Measurements from ENCODE around the gene PTRHD1. TPM values are rescaled to one million over a fixed set of nuclear protein-coding genes. Genes with fewer than 3 reads are reported as not detected.

PTRHD1 gene
- total and polyA plus RNA-seq, 9 donors, result 14.9 to 68.1 (median 21.1) TPM

GRCh38 chr2:24785671-24786321 is 7.4 kb downstream of the PTRHD1 start:
- H3K27ac ChIP-seq, result no peak overlapping the region
- 94 to 98% (median 94%) methylated on average over 6 of the region's 6 CpGs for WGBS, 3 donors
- TF ChIP-seq CTCF (IDR thresholded peaks at IDR 0.05), result no peak
- TF ChIP-seq EP300 (IDR thresholded peaks at IDR 0.05), result no peak
- no peak for TF ChIP-seq POLR2A (IDR thresholded peaks at IDR 0.05)

GRCh38 chr2:24783641-24784040 is 9.6 kb downstream of the PTRHD1 start:
- intact Hi-C loops (cut with DNase I), result no loop called here
- WGBS, 3 donors, result 85 to 89% (median 87%) methylated on average over 3 of the region's 3 CpGs
- Histone ChIP-seq H3K4me1 (ENCODE audit: insufficient read depth) (no peaks in the 10 kb centered on the region), H3K9me3 (no peaks in the 10 kb centered on the region), H3K4me3 (no peak overlapping the region), H3K36me3 (no peaks in the 10 kb centered on the region), H3K27ac (no peak overlapping the region), H3K27me3 (no peaks in the 10 kb centered on the region)
- TF ChIP-seq CTCF (IDR thresholded peaks at IDR 0.05) (no peak), EP300 (IDR thresholded peaks at IDR 0.05) (no peak), POLR2A (IDR thresholded peaks at IDR 0.05) (no peak)
- no peak for DNase-seq

More at GRCh38 chr2:24785671-24786321, 7.4 kb downstream of the PTRHD1 start:
- no peak overlapping the region for H3K4me3 ChIP-seq
- H3K9me3 ChIP-seq, result no peaks in the 10 kb centered on the region
- no peaks in the 10 kb centered on the region for H3K4me1 ChIP-seq (ENCODE audit: insufficient read depth)
- no peaks in the 10 kb centered on the region for H3K36me3 ChIP-seq
- H3K27me3 ChIP-seq, result no peaks in the 10 kb centered on the region
- intact Hi-C loops (cut with DNase I), result no loop called here
- no peak for DNase-seq

GRCh38 chr2:24779116-24779515 is 14.1 kb downstream of the PTRHD1 start:
- H3K36me3 ChIP-seq, result no peaks in the 10 kb centered on the region
- H3K4me1 ChIP-seq (ENCODE audit: insufficient read depth), result no peaks in the 10 kb centered on the region
- TF ChIP-seq EP300 (IDR thresholded peaks at IDR 0.05), result no peak
- TF ChIP-seq POLR2A (IDR thresholded peaks at IDR 0.05), result no peak
- no peak for TF ChIP-seq CTCF (IDR thresholded peaks at IDR 0.05)
- H3K4me3 ChIP-seq, result no peak overlapping the region
- DNase-seq, result no peak
- 71 to 81% (median 77%) methylated on average over 2 of the region's 2 CpGs for WGBS, 3 donors
- H3K27me3 ChIP-seq, result no peaks in the 10 kb centered on the region
- no peaks in the 10 kb centered on the region for H3K9me3 ChIP-seq
- no peak overlapping the region for H3K27ac ChIP-seq
- intact Hi-C loops (cut with DNase I), result no loop called here

GRCh38 chr2:24774373-24774772 is 18.8 kb downstream of the PTRHD1 start:
- Histone ChIP-seq H3K4me3 (no peak overlapping the region), H3K4me1 (ENCODE audit: insufficient read depth) (no peaks in the 10 kb centered on the region), H3K9me3 (no peaks in the 10 kb centered on the region), H3K36me3 (no peaks in the 10 kb centered on the region), H3K27me3 (no peaks in the 10 kb centered on the region), H3K27ac (no peak overlapping the region)
- DNase-seq, result no peak
- WGBS, 3 donors, result 53 to 69% (median 56%) methylated on average over 3 of the region's 3 CpGs
- intact Hi-C loops (cut with DNase I), result no loop called here
- TF ChIP-seq POLR2A (IDR thresholded peaks at IDR 0.05) (no peak), EP300 (IDR thresholded peaks at IDR 0.05) (no peak), CTCF (IDR thresholded peaks at IDR 0.05) (no peak)

All from ovary (tissue), 9 donors.